Heart right ventricle (tissue), 16 donors: ENCODE results near the gene BBC3. TPM values are rescaled to one million over a fixed set of nuclear protein-coding genes. Genes with fewer than 3 reads are reported as not detected.

ENCODE experiments used
- ATAC-seq, 8 donors: fragments of 200-7000 bp; cut with Tn5 transposase; one replicate each; pipeline ENCODE4 v1.9.1; 2020; ENCODE audit warnings: mild to moderate bottlenecking in 8 of 8, moderate library complexity in 8 of 8, moderate number of reproducible peaks in 1 of 8
- DNase-seq, 2 donors: peaks; one replicate each; pipeline ENCODE4 v3.0.0-alpha.2; 2020
- H3K27ac ChIP-seq, 10 donors: fragments of 200-600 bp; sonication (generic) in 2 of 10; one replicate each; pipeline versions ENCODE4 v1.5.0 to v1.8.0; 2020 to 2022; ENCODE audit warnings: mild to moderate bottlenecking in 3 of 10
- H3K27me3 ChIP-seq, 7 donors: fragments of 200-600 bp; one replicate each; pipeline ENCODE4 v1.8.0; 2021 to 2022; ENCODE audit warnings: mild to moderate bottlenecking in 2 of 7
- H3K36me3 ChIP-seq, 9 donors: fragments of 200-600 bp; sonication (generic) in 1 of 9; one replicate each; pipeline versions ENCODE4 v1.5.0 to v1.8.0; 2020 to 2022; ENCODE audit warnings: mild to moderate bottlenecking in 2 of 9
- H3K4me1 ChIP-seq, 9 donors: fragments of 200-600 bp; sonication (generic) in 1 of 9; one replicate each; pipeline versions ENCODE4 v1.5.0 to v1.8.0; 2020 to 2022; ENCODE audit warnings: mild to moderate bottlenecking in 4 of 9
- H3K4me3 ChIP-seq, 10 donors: fragments of 200-600 bp; sonication (generic) in 2 of 10; one replicate each; pipeline versions ENCODE4 v1.5.0 to v1.8.0; 2020 to 2022; ENCODE audit warnings: mild to moderate bottlenecking in 7 of 10, moderate library complexity in 2 of 10
- H3K9me3 ChIP-seq, 11 donors: fragments of 200-600 bp in 10 of 11; sonication (generic) in 2 of 11; one replicate each; pipeline versions ENCODE4 v1.5.0 to v1.8.0; 2013 to 2022; ENCODE audit warnings: mild to moderate bottlenecking in 2 of 11, control low read depth in 1 of 11, moderate library complexity in 1 of 11
- CTCF ChIP-seq, 9 donors: fragments of 200-600 bp; sonication (generic) in 2 of 9; IDR thresholded peaks; one replicate each; pipeline versions ENCODE4 v1.5.0 to v1.8.0; 2021 to 2022; ENCODE audit warnings: antibody characterized with exemption in 9 of 9, mild to moderate bottlenecking in 5 of 9, moderate library complexity in 1 of 9
- WGBS, 2 donors: extraction: QIAGEN DNeasy Blood & Tissue Kit; methylation state at CpG; one replicate each; pipeline ENCODE4 v1.1.7; 2013; ENCODE audit warnings: inconsistent platforms in 1 of 2; 5-methylcytosine and 5-hydroxymethylcytosine counted together
- intact Hi-C, 10 donors: fragments of 100-400 bp; cut with DNase I; formaldehyde crosslinking; loops; one replicate each; pipeline versions ENCODE4 v1.11.1 to v1.14.2; 2022
- polyA plus RNA-seq, 2 donors: library from polyadenylated mRNA; stranded (reverse); fragments of 200-250 nt; gene quantifications; one replicate each; pipeline ENCODE4 v1.2.3, GENCODE V29; 2013
- total RNA-seq, 10 donors: library from RNA; stranded (reverse); fragmentation: NEBNext Ultra II Directional in 3 of 10; extraction: Animal tissue kit (Norgen Biotek cat#: 25700) in 3 of 10; gene quantifications; one replicate each; pipeline versions ENCODE4 v1.2.1 to v1.2.4, GENCODE V29; 2021 to 2023
- donor health status: Arrhythmogenic right ventricular cardiomyopathy.
- donor health status: ischemic (EF 13 %, LVEDD 7.1; RV severe dilation, severe dysfunction).
- donor health status: healthy with polysubstance abuse.
- donor health status: DM: no; HTN: yes; CAD: no.
- donor health status: DM: no; HTN: no; CAD: no.
- donor health status: ischemic (EF 25% LVEDD 6.9; RV normal size, moderate dysfunction).
- donor health status: ischemic (EF 25% LVEDD 5.7; RV mildly dilated, moderate dysfunction).
- donor health status: healthy.
- donor health status: DM: yes; HTN: yes; CAD: no.
- donor health status: Ischemic cardiomyopathy.
- donor health status: ischemic (EF 35%, LVEDD 5.7; RV mildly dilated, moderate dysfunction).
- donor health status: nonischemic (EF 11% LVEDD 7.7; RV severe dilation, severe dysfunction).
- donor health status: DM: yes; HTN: yes; CAD: no.
- donor health status: PGD.
- donor health status: ischemic (EF 29% LVEDD 5.4; RV normal size, mild dysfunction).
- donor health status: nonischemic (EF 23%, LVEDD 6.1; RV moderate dilation, normal function).

The BBC3 gene
- total and polyA plus RNA-seq, 12 donors: 2.4 to 6.0 (median 3.6) TPM

GRCh38 chr19:47187335-47187655 is 43.7 kb downstream of the BBC3 start:
- Histone ChIP-seq H3K9me3 (no peaks in the 10 kb centered on the region), H3K36me3 (peaks cover 0 to 61% (median 0%) of the 10 kb centered on the region in 9 donors), H3K27me3 (no peaks in the 10 kb centered on the region), H3K4me3 (no peak overlapping the region), H3K27ac (peak overlapping the region in 1 of 10 donors; percentile 56), H3K4me1 (peaks cover 7 to 44% (median 37%) of the 10 kb centered on the region in 9 donors)
- 73 to 94% methylated on average over 2 of the region's 2 CpGs for WGBS, 2 donors
- intact Hi-C loops: no loop called here
- DNase-seq: no peak
- TF ChIP-seq CTCF (IDR thresholded peaks at IDR 0.05): no peak
- no peak for ATAC-seq

GRCh38 chr19:47186446-47187334 is 44.3 kb downstream of the BBC3 start:
- 79 to 82% methylated on average over 17 of the region's 17 CpGs for WGBS, 2 donors
- peak overlapping the region in 1 of 10 donors; percentile 56 for H3K27ac ChIP-seq
- intact Hi-C loops: no loop called here
- no peaks in the 10 kb centered on the region for H3K27me3 ChIP-seq
- ATAC-seq (no peak), DNase-seq (no peak)
- no peaks in the 10 kb centered on the region for H3K9me3 ChIP-seq
- no peak for TF ChIP-seq CTCF (IDR thresholded peaks at IDR 0.05)
- peaks cover 0 to 60% (median 0%) of the 10 kb centered on the region in 9 donors for H3K36me3 ChIP-seq
- H3K4me1 ChIP-seq: peaks cover 7 to 48% (median 37%) of the 10 kb centered on the region in 9 donors
- H3K4me3 ChIP-seq: no peak overlapping the region

DNA sequence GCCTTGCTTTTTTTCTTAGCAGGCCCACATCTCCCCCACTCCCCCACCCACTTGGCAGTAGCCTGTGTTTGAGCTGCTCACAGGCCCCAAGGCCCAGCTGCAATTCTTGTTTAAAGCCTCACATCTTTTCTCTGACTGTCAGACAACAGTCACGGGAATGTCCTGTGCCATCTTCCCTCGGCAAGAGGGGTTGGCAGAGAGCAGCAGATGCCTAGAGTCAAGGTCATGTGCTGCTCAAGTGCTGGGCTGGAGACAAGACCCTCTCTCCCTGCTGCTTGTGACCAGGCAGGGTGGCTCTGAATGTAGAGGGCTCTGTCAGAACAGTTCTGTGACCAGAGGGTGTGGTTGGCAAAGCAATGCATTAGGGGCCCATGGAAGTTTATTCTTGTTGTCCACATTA is 47.4 kb downstream of the BBC3 start:
- Histone ChIP-seq H3K9me3 (no peaks in the 10 kb centered on the region), H3K27me3 (no peaks in the 10 kb centered on the region), H3K4me3 (no peak overlapping the region), H3K36me3 (peaks cover 0 to 75% (median 0%) of the 10 kb centered on the region in 9 donors), H3K27ac (peak overlapping the region in 6 of 10 donors; percentile 15 to 73 (median 58)), H3K4me1 (peaks cover 0 to 27% (median 17%) of the 10 kb centered on the region in 9 donors)
- DNase-seq (no peak), ATAC-seq (peak in 4 of 8 donors; percentile 38 to 45 (median 44))
- no peak for TF ChIP-seq CTCF (IDR thresholded peaks at IDR 0.05)
- WGBS, 2 donors: 30 to 35% methylated on average over 2 of the region's 2 CpGs
- intact Hi-C loops: no loop called here

DNA sequence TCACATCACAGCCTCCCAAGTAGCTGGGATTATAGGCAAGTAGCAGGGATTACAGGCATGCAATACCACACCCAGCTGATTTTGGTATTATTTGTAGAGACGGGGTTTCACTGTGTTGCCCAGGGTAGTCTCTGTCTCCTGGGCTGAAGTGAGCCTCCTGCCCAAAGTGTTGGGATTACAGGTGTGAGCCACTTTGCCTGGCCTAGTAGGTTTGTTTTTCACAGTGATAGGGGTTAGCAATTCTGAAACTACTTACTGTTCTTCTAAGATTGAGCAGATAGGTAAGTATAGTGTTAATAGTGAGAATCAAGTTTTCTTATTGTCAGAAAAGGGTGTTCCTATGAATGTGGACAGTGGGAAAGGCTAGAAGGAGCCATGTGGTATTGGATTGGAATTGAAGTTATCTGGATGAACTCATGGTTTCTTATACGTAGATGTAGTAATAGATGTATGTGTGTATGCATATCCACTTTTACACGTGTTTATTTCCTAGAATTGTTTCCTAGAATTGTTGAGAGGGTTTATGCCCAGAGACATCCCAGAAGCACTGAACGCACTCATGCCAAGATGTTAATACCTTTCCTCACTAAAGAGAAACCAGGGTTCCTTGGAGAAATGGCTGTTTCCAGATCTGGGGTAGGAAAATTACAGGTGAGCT is 51.2 kb downstream of the BBC3 start:
- 79 to 81% methylated on average over 4 of the region's 4 CpGs for WGBS, 2 donors
- TF ChIP-seq CTCF (IDR thresholded peaks at IDR 0.05): no peak
- no peak overlapping the region for H3K27ac ChIP-seq

More for the DNA sequence above, 51.2 kb downstream of the BBC3 start:
- ATAC-seq (no peak), DNase-seq (no peak)
- no peak overlapping the region for H3K4me3 ChIP-seq
- peaks cover 0 to 74% (median 0%) of the 10 kb centered on the region in 9 donors for H3K36me3 ChIP-seq
- H3K4me1 ChIP-seq: peaks cover 13 to 54% (median 41%) of the 10 kb centered on the region in 9 donors
- intact Hi-C loops: no loop called here
- H3K9me3 ChIP-seq: no peaks in the 10 kb centered on the region
- no peaks in the 10 kb centered on the region for H3K27me3 ChIP-seq
